Measurements from ENCODE around the gene XPNPEP1.

XPNPEP1 gene

DNA sequence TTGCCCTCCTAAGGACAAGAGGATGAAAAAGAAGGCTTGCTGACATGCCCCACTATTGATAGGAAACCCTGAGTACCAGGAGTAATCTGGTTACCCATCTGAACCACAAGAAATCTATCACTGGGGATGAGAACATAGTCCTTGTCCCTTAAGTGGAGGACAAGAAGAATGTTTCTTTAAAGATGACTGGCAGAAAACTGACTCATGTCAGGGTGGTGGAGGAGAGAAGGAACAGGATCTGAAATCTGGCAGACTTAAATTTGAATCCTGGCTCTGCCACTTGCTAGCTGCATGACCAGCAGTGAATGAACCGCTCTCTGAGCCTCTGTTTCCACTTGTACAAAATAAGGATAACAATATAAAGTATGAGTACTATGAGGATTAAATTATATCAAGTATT, 38.9 kb upstream of the XPNPEP1 start:
- H3K79me2 ChIP-seq (ENCODE audit: insufficient read depth, low read length), result no peaks in the 10 kb centered on the region
- H3K36me3 ChIP-seq (ENCODE audit: insufficient read depth, low read length), result no peaks in the 10 kb centered on the region
- no peaks in the 10 kb centered on the region for H3K9me3 ChIP-seq (ENCODE audit: low read length)
- H3K9me2 ChIP-seq (ENCODE audit: low read depth, low read length), result no peaks in the 10 kb centered on the region
- no peak overlapping the region for H3K9ac ChIP-seq (ENCODE audit: low read length)
- H2AFZ ChIP-seq (ENCODE audit: low read length), result no peak overlapping the region
- no peaks in the 10 kb centered on the region for H3F3A ChIP-seq (ENCODE audit: insufficient read depth, low read length)
- no peaks in the 10 kb centered on the region for H4K20me1 ChIP-seq (ENCODE audit: insufficient read depth, low read length)
- H3K4me2 ChIP-seq (ENCODE audit: low read length), result no peak overlapping the region
- TF ChIP-seq, protein P1, sequence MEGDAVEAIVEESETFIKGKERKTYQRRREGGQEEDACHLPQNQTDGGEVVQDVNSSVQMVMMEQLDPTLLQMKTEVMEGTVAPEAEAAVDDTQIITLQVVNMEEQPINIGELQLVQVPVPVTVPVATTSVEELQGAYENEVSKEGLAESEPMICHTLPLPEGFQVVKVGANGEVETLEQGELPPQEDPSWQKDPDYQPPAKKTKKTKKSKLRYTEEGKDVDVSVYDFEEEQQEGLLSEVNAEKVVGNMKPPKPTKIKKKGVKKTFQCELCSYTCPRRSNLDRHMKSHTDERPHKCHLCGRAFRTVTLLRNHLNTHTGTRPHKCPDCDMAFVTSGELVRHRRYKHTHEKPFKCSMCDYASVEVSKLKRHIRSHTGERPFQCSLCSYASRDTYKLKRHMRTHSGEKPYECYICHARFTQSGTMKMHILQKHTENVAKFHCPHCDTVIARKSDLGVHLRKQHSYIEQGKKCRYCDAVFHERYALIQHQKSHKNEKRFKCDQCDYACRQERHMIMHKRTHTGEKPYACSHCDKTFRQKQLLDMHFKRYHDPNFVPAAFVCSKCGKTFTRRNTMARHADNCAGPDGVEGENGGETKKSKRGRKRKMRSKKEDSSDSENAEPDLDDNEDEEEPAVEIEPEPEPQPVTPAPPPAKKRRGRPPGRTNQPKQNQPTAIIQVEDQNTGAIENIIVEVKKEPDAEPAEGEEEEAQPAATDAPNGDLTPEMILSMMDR (IDR thresholded peaks at IDR 0.05; ENCODE audit: low read length), result no peak
- no peak for TF ChIP-seq EZH2 (IDR thresholded peaks at IDR 0.05; ENCODE audit: borderline replicate concordance, low read length)
- no peak overlapping the region for H3K4me3 ChIP-seq (ENCODE audit: low read depth, low read length, poor library complexity, severe bottlenecking)
- peaks cover 4% of the 10 kb centered on the region for H3K4me1 ChIP-seq (ENCODE audit: insufficient read depth, low read length, severe bottlenecking)
- no peak overlapping the region for H3K27ac ChIP-seq (ENCODE audit: low read depth, low read length, poor library complexity, severe bottlenecking)
- H3K27me3 ChIP-seq (ENCODE audit: insufficient read depth, low read length), result no peaks in the 10 kb centered on the region

DNA sequence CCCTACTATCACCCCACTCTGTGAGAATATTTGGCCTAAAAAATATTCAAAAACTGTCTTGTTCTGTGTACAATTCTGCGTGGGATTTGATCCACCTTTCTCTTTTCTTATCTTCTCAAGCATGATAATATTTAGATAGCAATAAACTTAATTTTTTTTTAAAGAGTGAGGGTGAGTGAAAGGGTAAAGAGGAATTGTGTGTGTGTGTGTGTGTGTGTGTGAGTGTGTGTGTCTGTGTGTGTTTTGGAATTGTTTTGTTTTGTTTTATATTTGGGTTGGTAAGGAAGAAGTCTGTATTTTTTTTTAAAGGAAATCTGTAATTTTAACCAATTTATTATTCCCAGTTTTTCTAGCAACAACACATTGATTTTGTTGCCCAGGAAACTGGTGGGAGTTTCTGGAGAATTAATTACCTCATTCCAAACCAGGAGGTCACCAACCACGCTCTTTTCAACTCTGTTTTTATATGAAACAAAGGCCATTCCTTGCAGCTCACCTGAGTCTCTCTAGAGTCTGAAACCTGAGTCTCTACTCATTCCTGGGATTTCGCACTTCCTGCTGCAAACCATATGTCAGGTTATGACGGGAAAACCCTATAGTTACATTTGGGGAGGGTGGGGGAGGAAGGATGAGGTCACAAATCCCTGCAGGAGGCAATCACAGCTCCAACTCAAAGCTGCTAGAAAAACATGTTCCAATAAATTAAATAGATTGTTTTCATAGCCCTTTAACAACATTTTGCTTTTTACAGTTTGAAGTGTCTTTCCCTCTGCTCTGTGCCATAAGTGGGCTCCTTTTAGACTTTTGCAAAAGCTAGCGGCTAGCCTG, 38.1 kb upstream of the XPNPEP1 start:
- Histone ChIP-seq H3F3A (ENCODE audit: insufficient read depth, low read length) (no peaks in the 10 kb centered on the region), H3K79me2 (ENCODE audit: insufficient read depth, low read length) (no peaks in the 10 kb centered on the region), H3K4me2 (ENCODE audit: low read length) (no peak overlapping the region), H3K27ac (ENCODE audit: low read depth, low read length, poor library complexity, severe bottlenecking) (no peak overlapping the region), H4K20me1 (ENCODE audit: insufficient read depth, low read length) (no peaks in the 10 kb centered on the region), H3K9ac (ENCODE audit: low read length) (no peak overlapping the region), H3K4me3 (ENCODE audit: low read depth, low read length, poor library complexity, severe bottlenecking) (no peak overlapping the region), H3K9me3 (ENCODE audit: low read length) (no peaks in the 10 kb centered on the region), H2AFZ (ENCODE audit: low read length) (no peak overlapping the region), H3K4me1 (ENCODE audit: insufficient read depth, low read length, severe bottlenecking) (peaks cover 8% of the 10 kb centered on the region), H3K27me3 (ENCODE audit: insufficient read depth, low read length) (no peaks in the 10 kb centered on the region), H3K9me2 (ENCODE audit: low read depth, low read length) (no peaks in the 10 kb centered on the region), H3K36me3 (ENCODE audit: insufficient read depth, low read length) (no peaks in the 10 kb centered on the region)
- TF ChIP-seq, protein P1 (IDR thresholded peaks at IDR 0.05; ENCODE audit: low read length), result no peak

DNA sequence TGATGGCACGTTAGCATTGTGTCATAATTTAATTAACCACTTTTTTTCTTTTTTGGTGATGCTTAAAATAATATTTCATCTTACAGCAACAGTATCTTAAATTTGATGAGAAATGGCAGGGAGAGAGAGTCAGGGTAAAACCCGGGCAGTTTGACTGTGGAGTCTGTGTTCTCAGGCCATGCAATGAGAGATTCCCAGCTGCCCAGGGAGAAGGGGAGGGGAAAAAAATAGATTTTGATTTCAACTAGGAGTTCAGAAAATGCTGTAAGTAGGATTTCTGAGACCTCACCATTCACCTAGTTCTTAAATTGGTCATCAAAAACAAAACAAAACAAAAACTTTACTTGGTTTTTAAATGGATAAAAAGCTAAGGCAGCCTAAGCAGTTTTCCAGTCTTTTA, 37.4 kb upstream of the XPNPEP1 start:
- no peak overlapping the region for H3K4me2 ChIP-seq (ENCODE audit: low read length)
- H3K4me1 ChIP-seq (ENCODE audit: insufficient read depth, low read length, severe bottlenecking), result peaks cover 8% of the 10 kb centered on the region
- H4K20me1 ChIP-seq (ENCODE audit: insufficient read depth, low read length), result no peaks in the 10 kb centered on the region
- H3K9me2 ChIP-seq (ENCODE audit: low read depth, low read length), result no peaks in the 10 kb centered on the region
- H3K9me3 ChIP-seq (ENCODE audit: low read length), result no peaks in the 10 kb centered on the region
- H3K4me3 ChIP-seq (ENCODE audit: low read depth, low read length, poor library complexity, severe bottlenecking), result no peak overlapping the region
- H3K27ac ChIP-seq (ENCODE audit: low read depth, low read length, poor library complexity, severe bottlenecking), result no peak overlapping the region
- no peak overlapping the region for H2AFZ ChIP-seq (ENCODE audit: low read length)
- no peaks in the 10 kb centered on the region for H3K36me3 ChIP-seq (ENCODE audit: insufficient read depth, low read length)
- H3K79me2 ChIP-seq (ENCODE audit: insufficient read depth, low read length), result no peaks in the 10 kb centered on the region
- TF ChIP-seq EZH2 (IDR thresholded peaks at IDR 0.05; ENCODE audit: borderline replicate concordance, low read length), result no peak
- TF ChIP-seq, protein P1 (IDR thresholded peaks at IDR 0.05; ENCODE audit: low read length), result no peak
- H3F3A ChIP-seq (ENCODE audit: insufficient read depth, low read length), result no peaks in the 10 kb centered on the region
- no peaks in the 10 kb centered on the region for H3K27me3 ChIP-seq (ENCODE audit: insufficient read depth, low read length)
- H3K9ac ChIP-seq (ENCODE audit: low read length), result no peak overlapping the region

Measured in OCI-LY1 (cell line).